AG20443 (cell line): ENCODE data around the gene EPHB1.

Source experiments
- DNase-seq: peaks from one replicate; pipeline ENCODE4 v3.0.0; 2012; ENCODE audit warnings: low spot score, mixed read lengths

The EPHB1 gene

GRCh38 chr3:135133905-135134683 lies 339.0 kb downstream of the EPHB1 start:
- no peak for DNase-seq

- DNase-seq: no peak
Measured at GRCh38 chr3:135134684-135135075, 339.6 kb downstream of the EPHB1 start.

GRCh38 chr3:135135445-135135844 lies 340.4 kb downstream of the EPHB1 start:
- DNase-seq: no peak

GRCh38 chr3:135136361-135137100 lies 341.5 kb downstream of the EPHB1 start:
- DNase-seq: no peak

GRCh38 chr3:135137296-135137695 lies 342.2 kb downstream of the EPHB1 start:
- no peak for DNase-seq

GRCh38 chr3:135138776-135139175 lies 343.7 kb downstream of the EPHB1 start:
- no peak for DNase-seq

GRCh38 chr3:135140591-135140990 lies 345.5 kb downstream of the EPHB1 start:
- no peak for DNase-seq

- DNase-seq: no peak
Measured at GRCh38 chr3:135141160-135141559, 346.1 kb downstream of the EPHB1 start.

GRCh38 chr3:135141672-135142071 lies 346.6 kb downstream of the EPHB1 start:
- DNase-seq: no peak

GRCh38 chr3:135142530-135142929 lies 347.5 kb downstream of the EPHB1 start:
- DNase-seq: no peak

GRCh38 chr3:135143474-135143873 lies 348.4 kb downstream of the EPHB1 start:
- DNase-seq: no peak

- DNase-seq: peak; percentile 41
Measured at GRCh38 chr3:135145581-135145980, 350.5 kb downstream of the EPHB1 start.

- no peak for DNase-seq
Measured at GRCh38 chr3:135147657-135148056, 352.6 kb downstream of the EPHB1 start.

- no peak for DNase-seq
Measured at GRCh38 chr3:135148398-135149020, 353.4 kb downstream of the EPHB1 start.

- no peak for DNase-seq
Measured at GRCh38 chr3:135149707-135150681, 354.9 kb downstream of the EPHB1 start.

- DNase-seq: no peak
Measured at GRCh38 chr3:135154186-135154585, 359.1 kb downstream of the EPHB1 start.

GRCh38 chr3:135155228-135155627 lies 360.2 kb downstream of the EPHB1 start:
- DNase-seq: no peak

GRCh38 chr3:135155791-135156190 lies 360.7 kb downstream of the EPHB1 start:
- DNase-seq: no peak

GRCh38 chr3:135157045-135157740 lies 362.1 kb downstream of the EPHB1 start:
- no peak for DNase-seq

GRCh38 chr3:135158520-135158919 lies 363.5 kb downstream of the EPHB1 start:
- no peak for DNase-seq

GRCh38 chr3:135159681-135160247 lies 364.7 kb downstream of the EPHB1 start:
- no peak for DNase-seq
